HepG2 (cell line): Measurements from ENCODE around the gene NOL4L. TPM values are rescaled to one million over a fixed set of nuclear protein-coding genes. Genes with fewer than 3 reads are reported as not detected.

Experiments used
- HIC2 ChIP-seq: sonication (generic); formaldehyde crosslinking; IDR thresholded peaks from 2 replicates; pipeline ENCODE4 v1.9.0; 2022; ENCODE audit warnings: low read depth, missing genetic modification reagents
- LRRFIP1 ChIP-seq: sonication (generic); formaldehyde crosslinking; conservative IDR thresholded peaks from 2 replicates; pipeline ENCODE4 v1.4.0; 2020; ENCODE audit warnings: missing genetic modification reagents
- PTBP1 ChIP-seq: fragments of 200-400 bp; formaldehyde crosslinking; IDR thresholded peaks from 2 replicates; pipeline ENCODE4 v1.6.1; 2018; ENCODE audit warnings: low read length, low read depth; ENCODE audit not compliant: poor library complexity, severe bottlenecking
- REXO4 ChIP-seq: sonication (generic); formaldehyde crosslinking; IDR thresholded peaks from 2 replicates; pipeline ENCODE4 v1.8.0; 2022; ENCODE audit warnings: missing genetic modification reagents, mild to moderate bottlenecking, borderline replicate concordance
- RFXANK ChIP-seq: IDR thresholded peaks from 2 replicates; pipeline ENCODE4 v1.6.1; 2016
- SNAPC4 ChIP-seq: sonication (generic); formaldehyde crosslinking; IDR thresholded peaks from 2 replicates; pipeline ENCODE4 v1.4.0; 2020; ENCODE audit warnings: mild to moderate bottlenecking, missing genetic modification reagents
- SP1 ChIP-seq, 2 experiments: fragments of 450-650 bp in 1 of 2; sonication (generic) in 1 of 2; formaldehyde crosslinking in 1 of 2; IDR thresholded peaks; 2 replicates each; pipeline versions ENCODE4 v1.4.0 to v1.6.1; 2016 to 2020; ENCODE audit warnings: missing genetic modification reagents in 1 of 2
- ZBTB49 ChIP-seq: sonication (generic); formaldehyde crosslinking; IDR thresholded peaks from 2 replicates; pipeline ENCODE4 v1.4.0; 2020; ENCODE audit warnings: missing genetic modification reagents, borderline replicate concordance
- ZKSCAN5 ChIP-seq: sonication (generic); formaldehyde crosslinking; IDR thresholded peaks from 2 replicates; pipeline ENCODE4 v1.5.1; 2020; ENCODE audit warnings: mild to moderate bottlenecking, missing genetic modification reagents
- ZNF20 ChIP-seq: sonication (generic); formaldehyde crosslinking; IDR thresholded peaks from 2 replicates; pipeline ENCODE4 v1.4.0; 2020; ENCODE audit warnings: mild to moderate bottlenecking, moderate library complexity, missing genetic modification reagents
- ZNF383 ChIP-seq: sonication (generic); formaldehyde crosslinking; IDR thresholded peaks from 2 replicates; pipeline ENCODE4 v1.4.0; 2020; ENCODE audit warnings: missing genetic modification reagents, mild to moderate bottlenecking, borderline replicate concordance
- ZNF749 ChIP-seq: sonication (generic); formaldehyde crosslinking; IDR thresholded peaks from 2 replicates; pipeline ENCODE4 v1.8.0; 2022; ENCODE audit warnings: mild to moderate bottlenecking, missing genetic modification reagents, moderate library complexity, borderline replicate concordance
- ZNF782 ChIP-seq: sonication (generic); formaldehyde crosslinking; IDR thresholded peaks from 2 replicates; pipeline ENCODE4 v1.4.0; 2020; ENCODE audit warnings: missing genetic modification reagents, mild to moderate bottlenecking, borderline replicate concordance
- ZSCAN12 ChIP-seq: sonication (generic); formaldehyde crosslinking; IDR thresholded peaks from 2 replicates; pipeline ENCODE4 v1.9.0; 2021; ENCODE audit warnings: mild to moderate bottlenecking, missing genetic modification reagents
- polyA plus RNA-seq, 8 experiments: library from polyadenylated mRNA; depleted of rRNA in 3 of 8; stranded (reverse) in 7 of 8; unstranded in 1 of 8; fragments of >200 nt; fragmentation: Illumina TruSeq in 4 of 8; extraction: Trizol in 4 of 8; gene quantifications; 2 replicates each; pipeline versions ENCODE4 v1.2.1 to v1.2.3, GENCODE V29; 2011 to 2016; ENCODE audit warnings: low read depth in 4 of 8, missing spikeins in 1 of 8, mixed read lengths in 1 of 8; ENCODE audit not compliant: insufficient read depth in 1 of 8
- total RNA-seq, 5 experiments: library from RNA; depleted of rRNA; stranded (reverse); fragments of >200 nt; fragmentation: Illumina TruSeq; extraction: Trizol; gene quantifications; 2 replicates each; pipeline ENCODE4 v1.2.3, GENCODE V29; 2016; ENCODE audit warnings: low read depth in 1 of 5

The NOL4L gene
- total and polyA plus RNA-seq, 2 of the 13 experiments (the other 11 are each of a cell fraction or from before 2014, with no cell fraction given), result 16.6 to 35.4 TPM

- peak; percentile 64; the same call in 1 of the 2 replicates for TF ChIP-seq HIC2
- TF ChIP-seq ZSCAN12 (CRISPR knock-in tag), result no peak
- TF ChIP-seq ZNF383, result no peak
- no peak for TF ChIP-seq ZKSCAN5 (CRISPR knock-in tag)
- TF ChIP-seq LRRFIP1, result 0 out of 2 replicates have a peak, but pooled peaks have one; percentile 35
- TF ChIP-seq SNAPC4 (CRISPR knock-in tag), result no peak
- no peak for TF ChIP-seq ZBTB49 (CRISPR knock-in tag)
- no peak for TF ChIP-seq ZNF782
- TF ChIP-seq REXO4 (CRISPR knock-in tag), result no peak
- TF ChIP-seq ZNF20 (CRISPR knock-in tag), result no peak
- TF ChIP-seq ZNF749, result no peak; the same call in 1 of the 2 replicates
- TF ChIP-seq SP1 (IDR thresholded peaks at IDR 0.05), result no peak
- no peak for TF ChIP-seq SP1 (CRISPR knock-in tag; IDR thresholded peaks at IDR 0.05)
- peak; percentile 66 for TF ChIP-seq PTBP1
- no peak for TF ChIP-seq RFXANK (CRISPR knock-in tag)
These were observed 102.5 kb downstream of the NOL4L start (continued) for GRCh38 chr20:32482442-32483261.
